Measurements from ENCODE around the gene GLMP. TPM values are rescaled to one million over a fixed set of nuclear protein-coding genes. Genes with fewer than 3 reads are reported as not detected.

The GLMP gene
- polyA plus RNA-seq, 2 of the 4 experiments (the other 2 are of a cell fraction): 12.4 to 32.5 TPM

DNA sequence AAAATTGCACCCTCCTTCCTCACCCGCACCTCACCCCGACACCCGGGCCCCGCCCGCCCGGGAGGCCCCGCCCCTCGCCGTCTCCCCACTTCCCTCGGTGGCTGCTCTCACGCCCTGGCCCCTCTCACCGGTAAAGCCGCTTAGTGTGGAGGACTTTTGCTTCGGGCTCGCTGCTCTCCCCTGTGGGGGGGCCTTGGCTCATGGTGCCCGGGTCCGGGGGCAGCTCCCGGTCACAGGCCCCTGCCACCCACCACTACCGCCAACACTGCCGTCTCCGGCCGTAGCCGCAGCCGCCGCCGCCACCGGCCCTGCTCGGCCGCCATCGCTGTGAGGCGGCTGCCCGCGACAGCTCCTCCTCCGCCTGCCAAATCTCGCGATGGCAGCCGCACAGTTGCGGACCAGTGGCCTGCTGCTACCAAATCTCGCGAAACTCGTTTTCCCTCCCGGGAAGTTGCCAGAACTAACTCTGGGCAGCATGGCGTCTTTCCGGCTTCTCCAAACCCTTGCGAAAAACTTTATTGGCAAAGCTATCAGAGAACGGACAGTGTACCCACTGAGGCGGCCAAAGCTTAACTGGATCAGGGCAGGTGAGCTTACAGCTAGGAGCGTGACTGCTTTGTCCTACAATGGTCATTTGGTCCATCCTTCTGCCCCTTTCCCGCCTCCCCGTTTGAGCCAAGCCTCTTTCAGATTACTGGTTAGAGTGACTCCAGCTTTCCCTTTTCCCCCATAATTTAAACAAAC lies 12.8 kb downstream of the GLMP start, which contains the start of gene SMG5:
Gene SMG5, minus strand, starts transcription at position 347 of the 744 bp plus-strand sequence. Its CDS starts 145 bp downstream, at position 202.
- peak; percentile 92 to 98 for DNase-seq (ENCODE audit: low read depth in 1 of 2, low spot score in 1 of 2)
- ChIA-PET POLR2A (interaction anchor here (0.5 to 2.6 kb wide), 11 partner anchors 11 to 169 kb away, joined by 3 to 19 read pairs (median 5); partner anchors contain the start of genes CCT3, GLMP, PMF1 and TSACC), CTCF (interaction anchor here (1.0 to 3.1 kb wide), 6 partner anchors 10 to 163 kb away, joined by 3 to 9 read pairs (median 4); no protein-coding TSS in a partner anchor)
- Histone ChIP-seq H3K4me1 (peaks cover 21% of the 10 kb centered on the region), H3K4me2 (peak within 1 kb of the TSS; percentile 100), H3K4me3 (peak within 1 kb of the TSS; percentile 83), H3K9me3 (no peaks in the 10 kb centered on the region), H3K27ac (peak within 1 kb of the TSS; percentile 90 to 95)
- WGBS (ENCODE audit: missing lambda C conversion rate): 4% methylated on average over 13 of the region's 50 CpGs
- peak; percentile 89 to 97 for ATAC-seq
- no peak for FAIRE-seq
- no peak; the same call in 1 of the 2 replicates for TF ChIP-seq HDAC2 (IDR thresholded peaks at IDR 0.05)
- no peak for TF ChIP-seq NR3C1 (IDR thresholded peaks at IDR 0.05)
- no peak for TF ChIP-seq NPAS2 (CRISPR knock-in tag; IDR thresholded peaks at IDR 0.05; ENCODE audit: borderline replicate concordance)
- TF ChIP-seq CEBPB (IDR thresholded peaks at IDR 0.05): no peak
- TF ChIP-seq ZSCAN20 (CRISPR knock-in tag; IDR thresholded peaks at IDR 0.05): no peak
- TF ChIP-seq ELK1 (IDR thresholded peaks at IDR 0.05; ENCODE audit: low read depth, low read length): no peak
- TF ChIP-seq, protein P1, sequence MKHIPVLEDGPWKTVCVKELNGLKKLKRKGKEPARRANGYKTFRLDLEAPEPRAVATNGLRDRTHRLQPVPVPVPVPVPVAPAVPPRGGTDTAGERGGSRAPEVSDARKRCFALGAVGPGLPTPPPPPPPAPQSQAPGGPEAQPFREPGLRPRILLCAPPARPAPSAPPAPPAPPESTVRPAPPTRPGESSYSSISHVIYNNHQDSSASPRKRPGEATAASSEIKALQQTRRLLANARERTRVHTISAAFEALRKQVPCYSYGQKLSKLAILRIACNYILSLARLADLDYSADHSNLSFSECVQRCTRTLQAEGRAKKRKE (CRISPR knock-in tag; IDR thresholded peaks at IDR 0.05; ENCODE audit: low read depth): no peak
- no peak for TF ChIP-seq ZFP36 (IDR thresholded peaks at IDR 0.05; ENCODE audit: borderline replicate concordance, partially characterized antibody)
- TF ChIP-seq, protein P2, sequence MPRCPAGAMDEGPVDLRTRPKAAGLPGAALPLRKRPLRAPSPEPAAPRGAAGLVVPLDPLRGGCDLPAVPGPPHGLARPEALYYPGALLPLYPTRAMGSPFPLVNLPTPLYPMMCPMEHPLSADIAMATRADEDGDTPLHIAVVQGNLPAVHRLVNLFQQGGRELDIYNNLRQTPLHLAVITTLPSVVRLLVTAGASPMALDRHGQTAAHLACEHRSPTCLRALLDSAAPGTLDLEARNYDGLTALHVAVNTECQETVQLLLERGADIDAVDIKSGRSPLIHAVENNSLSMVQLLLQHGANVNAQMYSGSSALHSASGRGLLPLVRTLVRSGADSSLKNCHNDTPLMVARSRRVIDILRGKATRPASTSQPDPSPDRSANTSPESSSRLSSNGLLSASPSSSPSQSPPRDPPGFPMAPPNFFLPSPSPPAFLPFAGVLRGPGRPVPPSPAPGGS (IDR thresholded peaks at IDR 0.05): peak; percentile 93
- no peak for TF ChIP-seq RFX5 (IDR thresholded peaks at IDR 0.05)
- TF ChIP-seq CHD2 (IDR thresholded peaks at IDR 0.05; ENCODE audit: low read length, partially characterized antibody): peak; percentile 98
- no peak for TF ChIP-seq HES2 (IDR thresholded peaks at IDR 0.05)
- no peak for TF ChIP-seq HOXB5 (CRISPR knock-in tag; IDR thresholded peaks at IDR 0.05)
- no peak for TF ChIP-seq ESRRA (IDR thresholded peaks at IDR 0.05; ENCODE audit: borderline replicate concordance, low read length)
- TF ChIP-seq ZNF302 (CRISPR knock-in tag; IDR thresholded peaks at IDR 0.05): no peak
- TF ChIP-seq CBX8 (IDR thresholded peaks at IDR 0.05): no peak
- peak; percentile 93 for TF ChIP-seq POLR2A (IDR thresholded peaks at IDR 0.05; ENCODE audit: low read length)
- TF ChIP-seq JUNB (IDR thresholded peaks at IDR 0.05): no peak
- TF ChIP-seq MAFK (IDR thresholded peaks at IDR 0.05; ENCODE audit: partially characterized antibody): no peak
- peak; percentile 84 for TF ChIP-seq GATA3 (IDR thresholded peaks at IDR 0.05; ENCODE audit: borderline replicate concordance)
- TF ChIP-seq CTCF (IDR thresholded peaks at IDR 0.05): no peak
- peak; percentile 99 for TF ChIP-seq REST (IDR thresholded peaks at IDR 0.05)
- TF ChIP-seq JUN (IDR thresholded peaks at IDR 0.05): peak; percentile 87 to 97; a peak in 4 of 5 replicates
- TF ChIP-seq RAD21 (conservative IDR thresholded peaks at IDR 0.05 in 1 of 2, IDR thresholded peaks at IDR 0.05 in 1 of 2): no peak
- no peak for TF ChIP-seq ZC3H11A (IDR thresholded peaks at IDR 0.05)
- TF ChIP-seq FOSB (CRISPR knock-in tag; IDR thresholded peaks at IDR 0.05): no peak; the same call in 1 of the 2 replicates
- TF ChIP-seq SREBF2 (IDR thresholded peaks at IDR 0.05): no peak
- TF ChIP-seq KDM5A (IDR thresholded peaks at IDR 0.05): peak; percentile 83
- TF ChIP-seq HOXB13 (CRISPR knock-in tag; IDR thresholded peaks at IDR 0.05; ENCODE audit: low read depth): no peak
- no peak for TF ChIP-seq FOSL2 (IDR thresholded peaks at IDR 0.05)
- TF ChIP-seq FOSL2 (CRISPR knock-in tag; IDR thresholded peaks at IDR 0.05): no peak
- TF ChIP-seq RARB (CRISPR knock-in tag; IDR thresholded peaks at IDR 0.05): 0 out of 2 replicates have a peak, but pooled peaks have one; percentile 28
- peak; percentile 98 for TF ChIP-seq PHF8 (IDR thresholded peaks at IDR 0.05; ENCODE audit: borderline replicate concordance, low read depth)
